ENCODE results near the gene BLOC1S2. TPM values are rescaled to one million over a fixed set of nuclear protein-coding genes. Genes with fewer than 3 reads are reported as not detected.
"Not testable (repeated sequence)": the region's sequence is repeated elsewhere in the genome, so short reads cannot be mapped to it uniquely, and the experiment has no call there.

The BLOC1S2 gene
- polyA plus RNA-seq, 2 donors: 51.2 to 58.2 TPM

DNA sequence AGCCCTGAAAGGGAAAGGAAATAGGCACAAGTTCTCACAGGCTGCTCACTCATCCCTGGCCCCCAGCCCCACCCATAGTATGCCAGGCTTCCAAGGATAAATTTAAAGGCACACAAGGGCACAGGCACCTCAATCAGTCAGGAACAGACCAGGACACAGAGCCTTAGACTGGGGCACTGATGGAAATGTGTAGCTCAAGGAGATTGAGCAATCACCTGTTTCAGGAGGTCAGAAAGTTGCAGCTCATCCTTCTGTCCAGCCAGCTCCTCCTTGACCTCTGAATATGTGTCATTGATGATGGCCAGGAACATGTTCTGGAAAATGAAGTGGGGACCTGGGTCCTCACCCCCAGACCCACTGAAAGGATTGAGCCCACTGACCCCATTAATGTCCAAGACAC is 6.6 kb upstream of the BLOC1S2 start:
- H3K4me3 ChIP-seq (ENCODE audit: low read depth in 1 of 2, low read length in 2 of 2): no peak overlapping the region
- H3K4me1 ChIP-seq (ENCODE audit: control insufficient read depth in 2 of 2, insufficient read depth in 2 of 2, low read length in 1 of 2): no peaks in the 10 kb centered on the region
- no peaks in the 10 kb centered on the region for H3K9me3 ChIP-seq (ENCODE audit: control insufficient read depth in 2 of 2, insufficient read depth in 1 of 2, low read depth in 1 of 2, low read length in 1 of 2)
- no peak overlapping the region for H3K27ac ChIP-seq (ENCODE audit: low read depth in 2 of 2, low read length in 1 of 2)
- H3K36me3 ChIP-seq (ENCODE audit: control insufficient read depth in 2 of 2, insufficient read depth in 2 of 2, low read length in 1 of 2): no peaks in the 10 kb centered on the region
- H3K27me3 ChIP-seq (ENCODE audit: control insufficient read depth in 1 of 2, insufficient read depth in 2 of 2, low read length in 2 of 2): no peaks in the 10 kb centered on the region

DNA sequence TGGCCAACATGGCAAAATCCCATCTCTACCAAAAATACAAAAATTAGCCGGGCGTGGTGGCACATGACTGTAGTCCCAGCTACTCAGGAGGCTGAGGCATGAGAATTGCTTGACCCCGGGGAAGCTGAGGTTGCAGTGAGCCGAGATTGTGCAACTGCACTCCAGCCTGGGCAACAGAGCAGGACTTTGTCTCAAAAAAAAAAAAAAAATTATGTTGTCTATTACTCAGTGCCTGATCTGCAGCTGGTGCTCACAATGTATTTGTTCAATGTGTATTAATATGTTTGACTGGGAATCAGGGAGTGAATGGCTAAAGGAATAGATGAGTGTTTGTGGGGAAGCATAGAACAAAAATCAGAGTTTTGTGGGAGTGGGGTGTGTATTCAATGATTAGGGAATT is 5.8 kb upstream of the BLOC1S2 start:
- not testable (repeated sequence) for H3K27me3 ChIP-seq (ENCODE audit: control insufficient read depth in 1 of 2, insufficient read depth in 2 of 2, low read length in 2 of 2); H3K4me1 ChIP-seq (ENCODE audit: control insufficient read depth in 2 of 2, insufficient read depth in 2 of 2, low read length in 1 of 2); H3K36me3 ChIP-seq (ENCODE audit: control insufficient read depth in 2 of 2, insufficient read depth in 2 of 2, low read length in 1 of 2); H3K4me3 ChIP-seq (ENCODE audit: low read depth in 1 of 2, low read length in 2 of 2); H3K9me3 ChIP-seq (ENCODE audit: control insufficient read depth in 2 of 2, insufficient read depth in 1 of 2, low read depth in 1 of 2, low read length in 1 of 2); H3K27ac ChIP-seq (ENCODE audit: low read depth in 2 of 2, low read length in 1 of 2)
- 72% methylated on average over 4 of the region's 4 CpGs for WGBS, 2 donors

DNA sequence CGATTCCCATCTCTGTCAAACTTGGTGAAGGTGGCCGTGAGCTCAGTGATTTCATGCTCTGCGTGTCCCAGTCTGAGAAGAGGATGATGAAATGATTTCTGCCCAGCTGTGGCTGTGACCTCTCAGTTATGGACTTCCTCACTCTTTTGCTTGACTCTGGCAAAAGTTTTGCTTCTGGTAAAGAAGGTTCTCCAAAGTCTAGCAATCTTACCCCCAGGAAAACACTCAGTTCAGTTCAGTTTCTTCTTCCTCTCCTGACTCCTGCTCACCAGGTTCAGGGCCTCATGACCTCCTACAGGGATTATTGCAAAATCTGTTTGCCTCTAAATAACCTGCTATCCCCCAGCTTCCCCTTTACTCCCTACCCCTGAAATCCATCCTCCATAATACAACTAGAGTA is 4.9 kb upstream of the BLOC1S2 start:
- H3K27ac ChIP-seq (ENCODE audit: low read depth in 2 of 2, low read length in 1 of 2): no peak overlapping the region
- no peaks in the 10 kb centered on the region for H3K4me1 ChIP-seq (ENCODE audit: control insufficient read depth in 2 of 2, insufficient read depth in 2 of 2, low read length in 1 of 2)
- H3K4me3 ChIP-seq (ENCODE audit: low read depth in 1 of 2, low read length in 2 of 2): no peak overlapping the region
- 73 to 83% methylated on average over 3 of the region's 3 CpGs for WGBS, 2 donors
- no peaks in the 10 kb centered on the region for H3K27me3 ChIP-seq (ENCODE audit: control insufficient read depth in 1 of 2, insufficient read depth in 2 of 2, low read length in 2 of 2)
- H3K36me3 ChIP-seq (ENCODE audit: control insufficient read depth in 2 of 2, insufficient read depth in 2 of 2, low read length in 1 of 2): no peaks in the 10 kb centered on the region
- H3K9me3 ChIP-seq (ENCODE audit: control insufficient read depth in 2 of 2, insufficient read depth in 1 of 2, low read depth in 1 of 2, low read length in 1 of 2): no peaks in the 10 kb centered on the region

DNA sequence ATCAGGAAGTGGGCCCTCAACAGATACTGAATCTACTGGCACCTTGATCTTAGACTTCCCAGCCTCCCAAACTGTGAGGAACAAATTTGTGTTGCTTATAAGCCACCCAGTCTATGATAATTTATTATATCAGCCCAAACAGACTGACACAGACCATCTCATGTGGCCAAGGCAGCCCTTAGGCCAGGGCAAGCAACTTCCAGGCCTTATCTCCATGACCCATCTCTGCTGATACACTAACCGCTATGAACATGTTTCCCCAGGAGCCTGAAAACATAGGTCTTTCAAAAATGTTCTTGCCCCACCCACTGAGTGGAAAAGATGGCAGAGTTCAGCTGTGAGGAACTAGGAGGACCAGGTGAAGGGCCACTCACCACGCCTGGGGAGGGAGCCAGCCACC is 3.2 kb upstream of the BLOC1S2 start:
- Histone ChIP-seq H3K4me1 (ENCODE audit: control insufficient read depth in 2 of 2, insufficient read depth in 2 of 2, low read length in 1 of 2) (no peaks in the 10 kb centered on the region), H3K27ac (ENCODE audit: low read depth in 2 of 2, low read length in 1 of 2) (no peak overlapping the region), H3K9me3 (ENCODE audit: control insufficient read depth in 2 of 2, insufficient read depth in 1 of 2, low read depth in 1 of 2, low read length in 1 of 2) (no peaks in the 10 kb centered on the region), H3K27me3 (ENCODE audit: control insufficient read depth in 1 of 2, insufficient read depth in 2 of 2, low read length in 2 of 2) (no peaks in the 10 kb centered on the region), H3K4me3 (ENCODE audit: low read depth in 1 of 2, low read length in 2 of 2) (no peak overlapping the region), H3K36me3 (ENCODE audit: control insufficient read depth in 2 of 2, insufficient read depth in 2 of 2, low read length in 1 of 2) (no peaks in the 10 kb centered on the region)
- WGBS, 2 donors: 77 to 87% methylated on average over 2 of the region's 2 CpGs

DNA sequence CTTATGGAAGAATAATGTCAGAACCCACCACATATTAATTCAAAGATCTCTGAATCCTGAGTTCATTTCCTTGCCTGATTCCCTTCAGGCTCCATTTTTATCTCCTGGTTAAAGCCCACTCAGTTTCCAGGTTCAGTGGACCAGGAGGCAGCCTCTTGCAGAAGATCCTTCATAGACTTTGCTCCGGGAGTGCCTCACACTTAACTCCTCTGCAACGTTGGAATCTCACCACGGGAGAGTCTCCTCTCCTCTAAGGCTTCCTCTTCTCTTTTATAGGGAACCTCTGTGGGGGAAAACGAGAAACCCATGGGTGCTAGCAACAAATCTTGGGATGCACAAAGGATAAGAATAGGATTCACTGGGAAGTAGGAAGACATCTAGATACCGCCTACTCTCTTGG is 1.7 kb upstream of the BLOC1S2 start:
- no peaks in the 10 kb centered on the region for H3K4me1 ChIP-seq (ENCODE audit: control insufficient read depth in 2 of 2, insufficient read depth in 2 of 2, low read length in 1 of 2)
- no peaks in the 10 kb centered on the region for H3K9me3 ChIP-seq (ENCODE audit: control insufficient read depth in 2 of 2, insufficient read depth in 1 of 2, low read depth in 1 of 2, low read length in 1 of 2)
- no peaks in the 10 kb centered on the region for H3K27me3 ChIP-seq (ENCODE audit: control insufficient read depth in 1 of 2, insufficient read depth in 2 of 2, low read length in 2 of 2)
- H3K36me3 ChIP-seq (ENCODE audit: control insufficient read depth in 2 of 2, insufficient read depth in 2 of 2, low read length in 1 of 2): no peaks in the 10 kb centered on the region
- no peak overlapping the region for H3K4me3 ChIP-seq (ENCODE audit: low read depth in 1 of 2, low read length in 2 of 2)
- H3K27ac ChIP-seq (ENCODE audit: low read depth in 2 of 2, low read length in 1 of 2): no peak overlapping the region
- 73 to 82% methylated on average over 5 of the region's 5 CpGs for WGBS, 2 donors

DNA sequence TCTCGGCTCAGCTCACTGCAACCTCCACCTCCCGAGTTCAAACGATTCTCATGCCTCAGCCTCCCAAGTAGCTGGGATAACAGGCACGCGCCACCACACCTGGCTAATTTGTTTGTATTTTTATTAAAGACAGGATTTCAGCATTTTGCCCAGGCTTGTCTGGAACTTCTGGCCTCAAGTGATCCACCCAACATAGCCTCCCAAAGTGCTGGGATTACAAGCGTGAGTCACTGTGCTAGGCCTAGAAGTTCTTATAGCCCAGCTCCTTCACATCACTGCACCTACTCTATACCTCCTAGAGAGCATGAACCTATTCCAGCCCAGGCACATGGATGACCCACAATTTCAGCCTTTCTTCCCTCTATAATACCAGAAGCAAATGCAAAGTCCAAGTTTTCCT is 1.3 kb upstream of the BLOC1S2 start:
- Histone ChIP-seq H3K4me1 (ENCODE audit: control insufficient read depth in 2 of 2, insufficient read depth in 2 of 2, low read length in 1 of 2) (no peaks in the 10 kb centered on the region), H3K4me3 (ENCODE audit: low read depth in 1 of 2, low read length in 2 of 2) (no peak overlapping the region), H3K27me3 (ENCODE audit: control insufficient read depth in 1 of 2, insufficient read depth in 2 of 2, low read length in 2 of 2) (no peaks in the 10 kb centered on the region), H3K27ac (ENCODE audit: low read depth in 2 of 2, low read length in 1 of 2) (peak overlapping the region in 1 of 2 donors; percentile 1), H3K36me3 (ENCODE audit: control insufficient read depth in 2 of 2, insufficient read depth in 2 of 2, low read length in 1 of 2) (peaks cover 0 to 3% of the 10 kb centered on the region in 2 donors), H3K9me3 (ENCODE audit: control insufficient read depth in 2 of 2, insufficient read depth in 1 of 2, low read depth in 1 of 2, low read length in 1 of 2) (no peaks in the 10 kb centered on the region)
- WGBS, 2 donors: 77 to 89% methylated on average over 6 of the region's 6 CpGs

DNA sequence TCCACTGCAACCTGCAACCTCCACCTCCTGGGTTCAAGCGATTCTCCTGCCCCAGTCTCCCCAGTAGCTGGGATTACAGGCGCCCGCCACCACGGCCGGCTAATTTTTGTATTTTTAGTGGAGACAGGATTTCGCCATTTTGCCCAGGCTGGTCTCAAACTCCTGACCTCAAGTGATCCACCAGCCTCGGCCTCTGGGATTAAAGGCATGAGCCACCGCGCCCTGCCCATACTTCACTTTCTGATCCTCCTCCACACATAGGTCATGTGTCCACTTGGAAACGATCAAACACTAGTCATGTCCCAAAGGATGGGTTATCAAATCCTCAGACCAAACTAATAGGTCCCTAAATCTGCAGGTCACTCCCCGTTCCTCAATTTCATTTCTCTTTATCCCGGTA is 1.2 kb downstream of the BLOC1S2 start:
- not testable (repeated sequence) for H3K4me1 ChIP-seq (ENCODE audit: control insufficient read depth in 2 of 2, insufficient read depth in 2 of 2, low read length in 1 of 2); H3K27me3 ChIP-seq (ENCODE audit: control insufficient read depth in 1 of 2, insufficient read depth in 2 of 2, low read length in 2 of 2); H3K36me3 ChIP-seq (ENCODE audit: control insufficient read depth in 2 of 2, insufficient read depth in 2 of 2, low read length in 1 of 2); H3K9me3 ChIP-seq (ENCODE audit: control insufficient read depth in 2 of 2, insufficient read depth in 1 of 2, low read depth in 1 of 2, low read length in 1 of 2)
- Histone ChIP-seq H3K27ac (ENCODE audit: low read depth in 2 of 2, low read length in 1 of 2) (peak overlapping the region; percentile 93 to 100), H3K4me3 (ENCODE audit: low read depth in 1 of 2, low read length in 2 of 2) (peak overlapping the region in 1 of 2 donors; percentile 85)
- WGBS, 2 donors: 78 to 85% methylated on average over 12 of the region's 12 CpGs

DNA sequence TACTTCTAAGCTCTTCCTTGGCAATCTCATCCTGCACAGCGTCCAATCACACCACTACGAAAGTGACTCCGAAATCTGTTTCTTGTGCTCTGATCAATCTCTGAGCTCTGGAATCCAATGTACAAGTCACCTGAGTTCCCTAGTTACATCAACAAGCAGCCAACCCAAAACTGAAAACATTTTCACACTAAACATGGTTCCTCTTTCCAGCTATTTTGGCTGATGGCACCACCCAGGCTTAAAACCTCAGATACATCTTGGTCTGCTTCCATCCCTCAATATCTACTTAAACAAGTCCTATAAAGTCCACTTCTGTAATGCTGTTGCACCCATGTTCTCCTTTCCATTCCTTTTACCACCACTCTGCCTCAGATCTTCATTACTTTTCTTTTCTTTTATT is 3.6 kb downstream of the BLOC1S2 start:
- Histone ChIP-seq H3K27me3 (ENCODE audit: control insufficient read depth in 1 of 2, insufficient read depth in 2 of 2, low read length in 2 of 2) (no peaks in the 10 kb centered on the region), H3K4me1 (ENCODE audit: control insufficient read depth in 2 of 2, insufficient read depth in 2 of 2, low read length in 1 of 2) (no peaks in the 10 kb centered on the region), H3K27ac (ENCODE audit: low read depth in 2 of 2, low read length in 1 of 2) (no peak overlapping the region), H3K36me3 (ENCODE audit: control insufficient read depth in 2 of 2, insufficient read depth in 2 of 2, low read length in 1 of 2) (peaks cover 3 to 6% of the 10 kb centered on the region in 2 donors), H3K9me3 (ENCODE audit: control insufficient read depth in 2 of 2, insufficient read depth in 1 of 2, low read depth in 1 of 2, low read length in 1 of 2) (no peaks in the 10 kb centered on the region), H3K4me3 (ENCODE audit: low read depth in 1 of 2, low read length in 2 of 2) (no peak overlapping the region)
- 94 to 97% methylated on average over 3 of the region's 3 CpGs for WGBS, 2 donors

DNA sequence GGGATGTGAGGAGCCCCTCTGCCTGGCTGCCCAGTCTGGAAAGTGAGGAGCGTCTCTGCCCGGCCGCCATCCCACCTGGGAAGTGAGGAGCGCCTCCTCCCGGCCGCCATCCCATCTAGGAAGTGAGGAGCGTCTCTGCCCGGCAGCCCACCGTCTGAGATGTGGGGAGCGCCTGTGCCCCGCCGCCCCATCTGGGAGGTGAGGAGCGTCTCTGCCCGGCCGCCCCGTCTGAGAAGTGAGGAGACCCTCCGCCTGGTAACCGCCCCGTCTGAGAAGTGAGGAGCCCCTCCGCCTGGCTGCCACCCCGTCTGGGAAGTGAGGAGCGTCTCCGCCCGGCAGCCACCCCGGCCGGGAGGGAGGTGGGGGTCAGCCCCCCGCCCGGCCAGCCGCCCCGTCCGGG is 9.5 kb downstream of the BLOC1S2 start:
- not testable (repeated sequence) for H3K27ac ChIP-seq (ENCODE audit: low read depth in 2 of 2, low read length in 1 of 2); H3K9me3 ChIP-seq (ENCODE audit: control insufficient read depth in 2 of 2, insufficient read depth in 1 of 2, low read depth in 1 of 2, low read length in 1 of 2); H3K4me1 ChIP-seq (ENCODE audit: control insufficient read depth in 2 of 2, insufficient read depth in 2 of 2, low read length in 1 of 2); H3K4me3 ChIP-seq (ENCODE audit: low read depth in 1 of 2, low read length in 2 of 2); H3K36me3 ChIP-seq (ENCODE audit: control insufficient read depth in 2 of 2, insufficient read depth in 2 of 2, low read length in 1 of 2); H3K27me3 ChIP-seq (ENCODE audit: control insufficient read depth in 1 of 2, insufficient read depth in 2 of 2, low read length in 2 of 2)
- WGBS, 2 donors: 84 to 89% methylated on average over 7 to 24 of the region's 31 CpGs

DNA sequence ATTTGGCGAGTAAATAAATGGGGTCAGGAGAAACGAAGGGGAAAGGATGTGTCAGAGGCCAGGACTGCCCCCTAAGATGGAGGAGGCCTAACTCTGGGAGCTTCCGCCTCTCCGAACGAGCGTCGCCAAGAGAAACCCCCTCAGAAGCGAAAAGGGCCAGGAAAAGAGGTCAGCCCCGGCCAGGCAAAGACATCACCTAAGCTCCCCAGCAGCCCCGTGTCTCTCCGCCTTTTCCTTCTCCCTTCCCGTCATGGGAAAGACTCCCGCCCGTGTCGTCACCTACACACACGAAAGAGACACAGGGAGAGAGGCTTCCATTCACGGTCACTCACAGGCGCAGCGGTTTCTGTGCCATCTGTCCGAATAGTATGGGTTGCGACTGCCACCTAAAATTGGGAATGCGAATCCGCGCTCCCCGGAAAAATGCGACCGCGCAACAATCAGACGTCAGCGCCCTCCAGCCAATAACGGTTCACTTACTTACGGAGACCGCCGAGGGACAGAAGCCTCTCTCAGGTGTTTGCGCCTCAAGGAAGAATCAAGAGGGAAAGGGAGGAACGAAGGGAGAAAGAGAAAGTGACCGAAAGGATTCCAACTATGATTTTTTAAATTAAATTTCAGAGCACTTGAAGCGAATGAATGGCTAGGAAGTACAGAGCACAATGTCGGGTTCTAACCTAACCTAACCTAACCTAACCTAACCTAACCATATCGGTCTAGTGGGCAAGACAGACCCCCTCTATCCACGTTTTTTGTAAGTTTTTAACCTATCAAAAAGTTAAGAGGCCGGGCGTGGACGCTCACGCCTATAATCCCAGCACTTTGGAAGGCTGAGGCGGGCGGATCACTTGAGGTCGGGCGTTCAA is 19.0 kb downstream of the BLOC1S2 start, which contains the start of gene CWF19L1:
CWF19L1 (minus strand) TSS at position 400 of the 866 bp plus-strand sequence; CDS start at position 355, 45 bp downstream.
- peaks cover 0 to 4% of the 10 kb centered on the region in 2 donors for H3K4me1 ChIP-seq (ENCODE audit: control insufficient read depth in 2 of 2, insufficient read depth in 2 of 2, low read length in 1 of 2)
- peak within 1 kb of the TSS; percentile 81 to 97 for H3K4me3 ChIP-seq (ENCODE audit: low read depth in 1 of 2, low read length in 2 of 2)
- H3K9me3 ChIP-seq (ENCODE audit: control insufficient read depth in 2 of 2, insufficient read depth in 1 of 2, low read depth in 1 of 2, low read length in 1 of 2): no peaks in the 10 kb centered on the region
- no peaks in the 10 kb centered on the region for H3K27me3 ChIP-seq (ENCODE audit: control insufficient read depth in 1 of 2, insufficient read depth in 2 of 2, low read length in 2 of 2)
- peak within 1 kb of the TSS; percentile 88 to 97 for H3K27ac ChIP-seq (ENCODE audit: low read depth in 2 of 2, low read length in 1 of 2)
- WGBS, 2 donors: 2 to 3% methylated on average over 49 of the region's 49 CpGs
- H3K36me3 ChIP-seq (ENCODE audit: control insufficient read depth in 2 of 2, insufficient read depth in 2 of 2, low read length in 1 of 2): no peaks in the 10 kb centered on the region

All from esophagus (tissue), 2 donors.